Panc1 (cell line): ENCODE measurements around the gene TNIK.

Experiments used
- POLR2AphosphoS5 ChIP-seq: IDR thresholded peaks from 2 replicates; pipeline ENCODE4 v1.6.1; 2012; ENCODE audit warnings: mild to moderate bottlenecking, low read depth, low read length, moderate library complexity
- SIN3A ChIP-seq: IDR thresholded peaks from 2 replicates; pipeline ENCODE4 v1.6.1; 2012; ENCODE audit warnings: low read depth, mild to moderate bottlenecking, low read length, moderate library complexity, borderline replicate concordance; ENCODE audit not compliant: insufficient read depth
- TF ChIP-seq, protein P1 (sequence below): fragments of 450-650 bp; IDR thresholded peaks from 2 replicates; pipeline ENCODE4 v1.5.1; 2017; ENCODE audit warnings: mild to moderate bottlenecking

DNA sequence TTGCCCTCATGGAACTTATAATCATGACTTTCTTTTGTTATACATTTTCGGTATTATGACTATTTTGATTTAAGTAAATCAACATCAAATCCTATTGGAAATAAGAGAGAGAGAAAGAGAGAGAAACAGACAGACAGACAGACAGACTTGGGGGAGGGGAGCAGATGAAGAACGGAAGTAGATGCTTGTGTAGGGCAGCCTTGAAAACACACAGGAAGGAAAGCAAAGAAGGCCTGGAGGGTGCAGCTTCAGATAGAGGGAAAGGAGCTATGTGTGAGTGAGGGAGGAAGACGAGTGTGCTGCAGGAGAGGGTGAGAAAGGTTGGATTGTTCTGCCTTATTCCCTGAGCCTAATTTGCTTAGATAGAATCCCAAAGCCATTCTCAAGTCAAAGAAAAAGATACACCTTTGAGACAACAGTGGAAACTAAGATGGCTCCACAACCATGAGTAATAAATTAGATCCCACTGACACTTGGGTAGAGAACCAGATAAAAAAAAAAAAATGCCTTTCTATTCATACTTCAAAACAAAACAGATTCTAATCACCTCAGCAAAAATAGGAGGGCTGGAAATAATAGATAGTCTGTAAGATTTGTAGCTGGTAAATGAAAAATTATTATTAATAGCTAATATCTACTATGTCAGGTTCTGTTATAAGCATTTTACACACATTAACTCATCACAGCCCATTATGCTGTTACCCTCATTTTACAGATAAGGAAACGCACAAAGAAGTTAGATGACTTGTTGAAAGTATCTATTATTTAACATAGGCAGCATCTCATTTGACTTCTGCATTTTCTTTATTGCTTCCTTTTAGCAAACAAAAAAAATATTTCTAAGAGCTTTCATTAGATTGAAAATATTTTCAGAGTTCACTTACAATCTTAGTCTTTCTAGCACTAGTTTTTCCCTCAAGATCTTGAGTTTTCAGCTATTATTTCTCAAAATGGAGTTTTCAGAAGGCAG is 214.1 kb downstream of the TNIK start:
- TF ChIP-seq, protein P1, sequence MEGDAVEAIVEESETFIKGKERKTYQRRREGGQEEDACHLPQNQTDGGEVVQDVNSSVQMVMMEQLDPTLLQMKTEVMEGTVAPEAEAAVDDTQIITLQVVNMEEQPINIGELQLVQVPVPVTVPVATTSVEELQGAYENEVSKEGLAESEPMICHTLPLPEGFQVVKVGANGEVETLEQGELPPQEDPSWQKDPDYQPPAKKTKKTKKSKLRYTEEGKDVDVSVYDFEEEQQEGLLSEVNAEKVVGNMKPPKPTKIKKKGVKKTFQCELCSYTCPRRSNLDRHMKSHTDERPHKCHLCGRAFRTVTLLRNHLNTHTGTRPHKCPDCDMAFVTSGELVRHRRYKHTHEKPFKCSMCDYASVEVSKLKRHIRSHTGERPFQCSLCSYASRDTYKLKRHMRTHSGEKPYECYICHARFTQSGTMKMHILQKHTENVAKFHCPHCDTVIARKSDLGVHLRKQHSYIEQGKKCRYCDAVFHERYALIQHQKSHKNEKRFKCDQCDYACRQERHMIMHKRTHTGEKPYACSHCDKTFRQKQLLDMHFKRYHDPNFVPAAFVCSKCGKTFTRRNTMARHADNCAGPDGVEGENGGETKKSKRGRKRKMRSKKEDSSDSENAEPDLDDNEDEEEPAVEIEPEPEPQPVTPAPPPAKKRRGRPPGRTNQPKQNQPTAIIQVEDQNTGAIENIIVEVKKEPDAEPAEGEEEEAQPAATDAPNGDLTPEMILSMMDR, result no peak
- TF ChIP-seq SIN3A (no peak), POLR2AphosphoS5 (no peak)
